IPS-15b (cell line): Measurements from ENCODE around the gene TRAPPC13.
"Not testable (repeated sequence)": the region's sequence is repeated elsewhere in the genome, so short reads cannot be mapped to it uniquely, and the experiment has no call there.

Experiments used
- H3K27me3 ChIP-seq: one replicate; pipeline ENCODE4 v1.6.1; 2013; ENCODE audit warnings: low read length; ENCODE audit not compliant: control insufficient read depth, insufficient read depth
- H3K36me3 ChIP-seq: one replicate; pipeline ENCODE4 v1.6.1; 2013; ENCODE audit warnings: low read length; ENCODE audit not compliant: control insufficient read depth, insufficient read depth
- H3K4me1 ChIP-seq: one replicate; pipeline ENCODE4 v1.6.1; 2013; ENCODE audit warnings: mild to moderate bottlenecking, low read length; ENCODE audit not compliant: control insufficient read depth, insufficient read depth
- H3K4me3 ChIP-seq: one replicate; pipeline ENCODE4 v1.5.1; 2013; ENCODE audit warnings: low read depth, low read length
- H3K9ac ChIP-seq: one replicate; pipeline ENCODE4 v1.6.1; 2013; ENCODE audit warnings: low read depth, mild to moderate bottlenecking, low read length
- H3K9me3 ChIP-seq: one replicate; pipeline ENCODE4 v1.6.1; 2013; ENCODE audit warnings: mild to moderate bottlenecking, low read length; ENCODE audit not compliant: control insufficient read depth, insufficient read depth

TRAPPC13 gene

GRCh38 chr5:65624571-65625555 lies at the start of gene TRAPPC13, which contains the start of gene SHLD3:
Gene TRAPPC13 (plus strand): TSS chr5:65625027. CDS start chr5:65625061, 34 bp downstream.
Gene SHLD3 (plus strand): TSS chr5:65625027. CDS start chr5:65629588, 4,561 bp downstream.
- no peaks in the 10 kb centered on the region for H3K4me1 ChIP-seq
- no peaks in the 10 kb centered on the region for H3K27me3 ChIP-seq
- H3K4me3 ChIP-seq, result peak within 1 kb of the TSS; percentile 100
- H3K9ac ChIP-seq, result peak within 1 kb of the TSS; percentile 90
- peaks cover 3% of the 10 kb centered on the region for H3K36me3 ChIP-seq
- no peaks in the 10 kb centered on the region for H3K9me3 ChIP-seq

GRCh38 chr5:65577141-65577540 lies 47.7 kb upstream of the TRAPPC13 start:
- H3K27me3 ChIP-seq, result no peaks in the 10 kb centered on the region
- H3K9ac ChIP-seq, result no peak overlapping the region
- H3K36me3 ChIP-seq, result no peaks in the 10 kb centered on the region
- H3K9me3 ChIP-seq, result no peaks in the 10 kb centered on the region
- no peaks in the 10 kb centered on the region for H3K4me1 ChIP-seq
- no peak overlapping the region for H3K4me3 ChIP-seq

- no peak overlapping the region for H3K9ac ChIP-seq
- H3K9me3 ChIP-seq, result no peaks in the 10 kb centered on the region
- no peaks in the 10 kb centered on the region for H3K27me3 ChIP-seq
- H3K36me3 ChIP-seq, result no peaks in the 10 kb centered on the region
- H3K4me1 ChIP-seq, result no peaks in the 10 kb centered on the region
- H3K4me3 ChIP-seq, result no peak overlapping the region
These were observed 36.1 kb upstream of the TRAPPC13 start for GRCh38 chr5:65588694-65589093.

GRCh38 chr5:65601761-65602160 lies 23.1 kb upstream of the TRAPPC13 start:
- not testable (repeated sequence) for H3K9ac ChIP-seq, H3K9me3 ChIP-seq, H3K27me3 ChIP-seq, H3K4me3 ChIP-seq, H3K36me3 ChIP-seq, H3K4me1 ChIP-seq

GRCh38 chr5:65611524-65611923 lies 13.3 kb upstream of the TRAPPC13 start:
- H3K4me1 ChIP-seq, result no peaks in the 10 kb centered on the region
- H3K36me3 ChIP-seq, result no peaks in the 10 kb centered on the region
- H3K27me3 ChIP-seq, result no peaks in the 10 kb centered on the region

GRCh38 chr5:65612298-65612907 lies 12.4 kb upstream of the TRAPPC13 start:
- Histone ChIP-seq H3K4me1 (no peaks in the 10 kb centered on the region), H3K9me3 (no peaks in the 10 kb centered on the region), H3K36me3 (no peaks in the 10 kb centered on the region), H3K9ac (no peak overlapping the region), H3K27me3 (no peaks in the 10 kb centered on the region), H3K4me3 (no peak overlapping the region)

More at GRCh38 chr5:65611524-65611923, 13.3 kb upstream of the TRAPPC13 start:
- no peak overlapping the region for H3K4me3 ChIP-seq
- no peaks in the 10 kb centered on the region for H3K9me3 ChIP-seq
- no peak overlapping the region for H3K9ac ChIP-seq

GRCh38 chr5:65620021-65620420 lies 4.8 kb upstream of the TRAPPC13 start:
- no peaks in the 10 kb centered on the region for H3K9me3 ChIP-seq
- no peaks in the 10 kb centered on the region for H3K4me1 ChIP-seq

GRCh38 chr5:65621961-65622360 lies 2.9 kb upstream of the TRAPPC13 start:
- not testable (repeated sequence) for H3K4me1 ChIP-seq, H3K9me3 ChIP-seq, H3K9ac ChIP-seq, H3K36me3 ChIP-seq, H3K4me3 ChIP-seq, H3K27me3 ChIP-seq

More at GRCh38 chr5:65620021-65620420, 4.8 kb upstream of the TRAPPC13 start:
- Histone ChIP-seq H3K9ac (no peak overlapping the region), H3K27me3 (no peaks in the 10 kb centered on the region), H3K4me3 (no peak overlapping the region), H3K36me3 (no peaks in the 10 kb centered on the region)

GRCh38 chr5:65623482-65623881 lies 1.3 kb upstream of the TRAPPC13 start:
- no peaks in the 10 kb centered on the region for H3K9me3 ChIP-seq
- H3K4me3 ChIP-seq, result peak overlapping the region; percentile 100
- H3K27me3 ChIP-seq, result no peaks in the 10 kb centered on the region
- no peaks in the 10 kb centered on the region for H3K4me1 ChIP-seq
- no peaks in the 10 kb centered on the region for H3K36me3 ChIP-seq
- H3K9ac ChIP-seq, result no peak overlapping the region

GRCh38 chr5:65624025-65624570 lies 729 bp upstream of the TRAPPC13 start, which contains the start of gene TRIM23:
Gene TRIM23 (minus strand): TSS chr5:65624333. CDS start chr5:65624274, 59 bp downstream.
- Histone ChIP-seq H3K4me1 (no peaks in the 10 kb centered on the region), H3K27me3 (no peaks in the 10 kb centered on the region), H3K9me3 (no peaks in the 10 kb centered on the region), H3K36me3 (no peaks in the 10 kb centered on the region), H3K4me3 (peak within 1 kb of the TSS; percentile 100), H3K9ac (peak within 1 kb of the TSS; percentile 90)

GRCh38 chr5:65625743-65626142 lies 916 bp downstream of the TRAPPC13 start:
- H3K4me1 ChIP-seq, result no peaks in the 10 kb centered on the region
- no peak overlapping the region for H3K9ac ChIP-seq
- H3K4me3 ChIP-seq, result peak overlapping the region; percentile 100
- H3K9me3 ChIP-seq, result no peaks in the 10 kb centered on the region
- H3K27me3 ChIP-seq, result no peaks in the 10 kb centered on the region
- peaks cover 3% of the 10 kb centered on the region for H3K36me3 ChIP-seq
